CD1c-positive myeloid dendritic cell (primary cell): ENCODE measurements around the gene ETV2.
"Not testable (repeated sequence)": the region's sequence is repeated elsewhere in the genome, so short reads cannot be mapped to it uniquely, and the experiment has no call there.

ENCODE experiments used
- DNase-seq: peaks from one replicate; pipeline ENCODE4 v3.0.0-alpha.2; 2016; ENCODE audit errors: extremely low spot score

The ETV2 gene

DNA sequence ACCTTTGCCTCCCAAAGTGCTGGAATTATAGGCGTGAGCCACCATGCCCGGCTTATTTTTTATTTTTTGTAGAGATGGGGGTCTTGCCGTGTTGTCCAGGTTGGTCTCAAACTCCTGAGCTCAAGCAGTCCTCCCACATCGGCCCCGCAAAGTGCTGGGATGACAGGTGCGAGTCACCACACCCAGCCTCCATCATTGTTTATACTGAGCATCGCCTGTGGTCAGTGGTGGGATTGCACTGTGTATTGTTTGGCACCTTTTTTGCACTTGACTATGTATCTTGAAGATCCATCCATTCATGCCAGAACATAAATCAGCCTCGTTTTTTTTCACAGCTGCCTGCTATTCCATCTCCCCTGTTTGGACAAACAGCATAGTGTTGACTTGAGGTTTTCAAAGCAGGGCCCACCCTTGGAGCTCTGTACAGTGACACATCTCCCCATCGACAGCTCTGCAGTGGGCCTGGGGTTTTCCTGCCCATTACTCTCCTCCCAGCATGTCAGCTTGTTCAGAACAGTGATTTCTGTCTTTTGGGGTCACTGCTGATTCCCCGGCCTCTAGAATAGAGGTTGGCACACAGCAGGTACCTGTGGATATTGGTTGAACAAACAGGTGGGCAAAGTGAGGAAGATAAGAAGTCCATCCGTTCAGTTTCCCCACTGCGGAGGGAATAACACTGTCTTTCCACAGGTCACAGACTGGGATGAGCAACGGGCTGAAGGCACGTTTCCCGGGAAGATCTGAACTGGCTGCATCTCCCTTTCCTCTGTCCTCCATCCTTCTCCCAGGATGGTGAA is 16.6 kb downstream of the ETV2 start:
- DNase-seq, result no peak

DNA sequence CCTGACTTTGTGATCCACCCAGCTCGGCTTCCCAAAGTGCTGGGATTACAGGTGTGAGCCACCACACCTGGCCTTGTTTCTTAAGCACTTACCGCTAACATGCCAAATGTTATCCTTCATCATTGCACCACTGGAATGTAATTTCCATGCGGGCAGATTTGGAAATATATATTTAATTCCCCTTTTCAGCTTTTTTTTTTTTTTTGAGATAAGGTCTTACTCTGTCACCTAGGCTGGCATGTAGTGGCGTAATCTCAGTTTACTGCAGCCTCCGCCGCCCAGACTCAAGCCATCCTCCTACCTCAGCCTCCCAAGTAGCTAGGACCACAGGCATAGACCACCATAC is 20.4 kb downstream of the ETV2 start:
- no peak for DNase-seq

DNA sequence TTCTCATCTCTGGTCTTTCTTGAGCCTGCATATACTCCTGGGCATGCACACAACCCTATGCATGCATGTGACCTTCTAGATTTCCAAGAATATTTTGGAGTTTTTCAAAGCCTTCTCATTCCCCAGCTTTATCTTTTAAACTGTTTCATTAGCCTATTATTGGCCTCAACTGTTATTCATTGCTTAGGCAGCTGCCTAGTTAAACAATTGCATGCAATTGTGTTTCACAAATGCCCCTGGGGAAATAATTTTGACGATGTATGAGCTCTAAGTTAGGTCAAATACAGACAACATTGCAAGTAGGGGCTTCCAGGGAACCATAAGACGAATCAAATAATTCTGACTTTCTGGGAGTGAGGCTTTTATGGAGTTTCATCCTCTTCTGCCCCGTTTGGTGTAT is 22.4 kb downstream of the ETV2 start:
- no peak for DNase-seq

DNA sequence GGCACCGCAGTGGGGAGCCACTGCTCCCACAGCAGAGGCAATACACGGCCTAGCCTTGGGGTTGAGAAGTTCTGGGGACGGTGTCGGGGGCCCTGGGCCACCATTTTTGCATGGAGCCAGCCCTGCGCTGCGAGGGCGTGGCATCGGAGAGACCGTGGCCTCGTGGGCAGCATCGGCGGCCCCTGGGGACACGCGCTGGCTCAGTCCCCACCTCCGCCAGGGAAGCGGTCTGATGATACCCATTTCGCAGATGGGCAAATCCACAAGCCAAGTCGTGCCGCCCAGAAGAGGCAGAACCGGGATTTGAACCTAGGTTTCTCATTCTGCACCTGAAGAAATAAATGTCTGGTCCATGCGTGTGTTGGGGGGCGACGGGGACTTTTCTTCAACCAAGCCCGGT is 23.6 kb downstream of the ETV2 start:
- DNase-seq, result no peak

DNA sequence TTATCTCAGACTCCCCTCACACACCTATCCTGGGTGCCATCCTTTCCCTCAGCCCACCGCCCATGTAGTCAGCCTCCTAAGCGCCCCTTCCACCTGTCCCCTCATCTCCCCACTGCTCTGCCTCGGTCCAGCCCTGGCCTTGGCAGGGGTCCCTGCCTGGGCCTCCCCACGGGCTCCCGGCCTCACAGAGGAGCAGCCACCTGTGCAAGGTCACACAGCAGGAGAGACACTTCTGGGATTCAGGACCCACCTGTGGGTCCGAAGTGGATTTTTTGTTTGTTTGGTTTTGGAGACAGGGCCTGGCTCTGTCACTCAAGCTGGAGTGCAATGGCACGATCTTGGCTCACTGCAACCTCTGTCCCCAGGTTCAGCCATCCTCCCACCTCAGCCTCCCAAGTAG is 24.1 kb downstream of the ETV2 start:
- DNase-seq, result no peak

DNA sequence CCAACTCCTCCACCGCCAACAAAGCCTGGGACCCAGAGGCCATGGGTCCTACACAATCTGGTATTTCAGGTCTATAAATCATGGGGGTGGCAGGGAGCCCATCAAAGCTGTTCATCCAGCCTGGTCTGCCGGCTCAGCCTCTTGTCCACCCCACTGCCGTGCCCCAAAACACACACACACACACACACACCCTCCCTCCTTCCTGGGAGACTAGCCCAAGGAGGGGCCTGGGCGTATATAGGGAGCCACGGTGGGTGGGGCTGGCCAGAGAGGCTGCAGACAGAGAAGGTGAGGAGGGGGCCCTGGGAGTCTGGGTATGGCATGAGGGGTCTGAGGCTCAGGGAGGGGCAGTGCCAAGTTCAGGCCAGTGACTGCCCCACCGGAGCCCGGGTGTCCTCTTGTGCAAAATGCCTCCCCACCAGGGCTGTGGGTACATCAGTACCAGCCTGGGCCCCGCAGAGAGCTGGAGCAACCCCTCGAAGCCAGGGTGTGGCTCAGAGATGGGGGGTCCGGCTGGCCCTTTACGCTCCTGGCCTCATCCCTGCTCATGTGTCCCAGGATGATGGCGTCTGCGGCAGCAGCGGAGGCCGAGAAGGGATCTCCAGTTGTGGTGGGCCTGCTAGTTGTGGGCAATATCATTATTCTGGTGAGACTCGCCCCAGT is 24.8 kb downstream of the ETV2 start, which contains the start of gene UPK1A:
Gene UPK1A (plus strand): TSS at position 267 of the 663 bp plus-strand sequence. CDS start 296 bp downstream, at position 563.
- DNase-seq, result no peak

DNA sequence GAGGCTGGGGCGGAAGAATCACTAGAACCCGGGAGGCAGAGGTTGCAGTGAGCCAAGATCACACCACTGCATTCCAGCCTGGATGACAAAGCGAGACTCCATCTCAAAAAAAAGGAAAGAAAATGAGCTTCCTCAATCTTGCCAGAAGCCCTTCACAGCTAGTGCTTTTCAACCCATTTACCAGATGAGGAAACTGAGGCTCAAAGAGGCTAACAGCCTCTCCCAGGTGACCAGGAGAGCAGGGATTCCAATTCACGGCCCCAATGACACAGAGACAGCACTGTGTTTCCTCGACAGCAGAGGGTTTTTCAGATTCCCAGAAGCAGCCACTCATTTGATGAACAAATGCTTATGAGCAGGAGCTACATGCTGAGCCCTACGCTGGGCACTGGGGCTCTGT is 28.0 kb downstream of the ETV2 start:
- DNase-seq, result no peak

DNA sequence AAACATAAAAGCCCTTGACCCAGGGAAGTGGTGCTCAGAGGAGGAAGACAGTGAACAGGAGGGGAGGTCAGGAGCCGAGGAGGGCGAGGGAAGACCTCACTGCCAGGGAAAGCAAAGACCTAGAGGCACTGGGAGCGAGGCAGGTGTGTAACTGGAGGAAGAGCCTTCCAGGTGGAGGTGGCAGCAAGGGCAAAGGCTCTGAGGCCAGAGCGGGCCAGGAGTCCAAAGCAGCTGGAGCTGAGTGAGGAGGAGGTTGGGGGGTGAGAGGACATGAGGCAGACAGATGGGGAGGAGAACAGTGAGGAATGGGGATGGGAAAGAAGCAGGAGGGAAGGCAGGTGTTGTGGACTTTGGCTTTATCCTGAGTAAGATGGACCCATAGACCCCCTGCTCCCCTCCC is 28.4 kb downstream of the ETV2 start:
- no peak for DNase-seq

DNA sequence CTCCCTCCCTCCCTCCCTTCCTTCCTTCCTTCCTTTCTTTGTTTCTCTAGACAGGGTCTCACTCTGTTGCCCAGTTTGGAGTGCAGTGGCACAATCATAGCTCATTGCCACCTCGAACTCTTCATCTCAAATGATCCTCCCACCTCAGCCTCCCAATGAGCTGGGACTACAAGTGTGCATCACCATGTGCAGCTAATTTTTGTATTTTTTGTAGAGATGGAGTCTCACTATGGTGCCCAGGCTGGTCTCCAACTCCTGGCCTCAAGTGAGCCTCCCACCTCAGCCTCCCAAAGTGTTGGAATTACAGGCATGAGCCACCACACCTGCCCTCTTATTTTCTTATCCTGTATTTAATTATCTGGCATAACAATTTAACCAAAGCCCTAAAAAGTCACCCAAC is 29.1 kb downstream of the ETV2 start:
- DNase-seq, result no peak

DNA sequence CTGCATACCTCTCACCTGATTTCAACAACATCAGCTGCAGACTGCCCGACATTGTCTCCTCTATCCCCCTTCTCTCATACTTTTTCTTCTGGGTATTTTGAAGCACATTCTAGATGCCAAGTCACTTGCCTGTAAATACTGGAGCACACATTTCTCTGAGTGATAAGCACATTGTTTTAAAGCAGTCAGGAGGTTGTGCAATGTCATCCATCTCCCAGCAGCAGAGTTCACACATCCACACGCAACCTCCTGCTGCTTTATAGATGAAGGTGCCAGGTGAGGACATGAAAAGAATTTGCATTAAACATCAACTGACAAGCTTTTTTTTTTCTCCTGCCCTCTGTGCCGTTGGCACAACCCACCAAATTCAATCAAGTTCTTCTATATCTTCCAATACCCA is 30.3 kb downstream of the ETV2 start:
- no peak for DNase-seq

DNA sequence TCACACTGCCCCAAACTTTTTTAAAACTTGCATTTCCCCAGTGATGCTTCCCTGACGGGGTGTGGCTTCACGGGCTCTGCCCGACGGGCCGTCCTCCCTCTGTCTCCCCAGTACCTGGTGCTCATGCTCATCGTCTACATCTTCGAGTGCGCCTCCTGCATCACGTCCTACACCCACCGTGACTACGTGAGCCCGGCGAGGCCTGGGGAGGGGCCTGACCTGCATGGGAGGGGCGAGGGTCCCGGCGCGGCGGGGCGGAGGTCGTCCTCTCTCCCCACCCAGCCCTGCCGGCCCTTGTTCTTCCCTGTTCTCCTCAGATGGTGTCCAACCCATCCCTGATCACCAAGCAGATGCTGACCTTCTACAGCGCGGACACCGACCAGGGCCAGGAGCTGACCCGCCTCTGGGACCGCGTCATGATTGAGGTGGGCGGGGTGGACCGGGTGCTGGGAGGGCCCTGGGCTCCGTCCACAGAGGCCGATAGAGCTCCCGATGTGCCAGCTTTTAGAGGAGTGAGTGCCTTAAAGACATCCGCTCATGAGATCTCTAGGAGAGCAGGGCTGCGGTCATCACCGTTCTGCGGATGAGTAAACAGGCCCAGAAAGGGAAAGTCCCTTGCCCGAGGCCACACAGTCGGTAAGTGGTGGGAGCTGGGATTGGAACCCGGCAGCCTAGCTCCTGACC is 31.7 kb downstream of the ETV2 start:
- DNase-seq, result peak; percentile 48

DNA sequence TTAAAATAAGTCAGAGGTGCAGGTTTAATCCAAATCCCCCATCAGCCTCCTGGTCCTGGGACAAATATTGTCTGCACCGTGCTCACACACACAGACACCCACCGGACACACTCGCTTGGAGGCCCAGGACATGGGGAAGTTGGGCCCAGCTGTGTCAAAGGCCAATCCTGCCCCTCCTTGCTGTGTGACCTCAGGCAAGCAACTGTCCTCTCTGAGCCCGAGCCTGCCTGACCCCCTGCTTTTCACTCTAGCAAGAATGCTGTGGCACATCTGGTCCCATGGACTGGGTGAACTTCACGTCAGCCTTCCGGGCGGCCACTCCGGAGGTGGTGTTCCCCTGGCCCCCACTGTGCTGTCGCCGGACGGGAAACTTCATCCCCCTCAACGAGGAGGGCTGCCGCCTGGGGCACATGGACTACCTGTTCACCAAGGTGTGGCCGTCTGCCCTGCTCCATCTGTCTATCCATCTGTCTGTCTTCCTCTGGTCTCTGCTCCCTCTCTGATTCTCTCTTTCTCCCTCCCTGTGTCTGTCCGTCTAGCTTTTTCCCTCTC is 34.1 kb downstream of the ETV2 start:
- DNase-seq, result no peak

DNA sequence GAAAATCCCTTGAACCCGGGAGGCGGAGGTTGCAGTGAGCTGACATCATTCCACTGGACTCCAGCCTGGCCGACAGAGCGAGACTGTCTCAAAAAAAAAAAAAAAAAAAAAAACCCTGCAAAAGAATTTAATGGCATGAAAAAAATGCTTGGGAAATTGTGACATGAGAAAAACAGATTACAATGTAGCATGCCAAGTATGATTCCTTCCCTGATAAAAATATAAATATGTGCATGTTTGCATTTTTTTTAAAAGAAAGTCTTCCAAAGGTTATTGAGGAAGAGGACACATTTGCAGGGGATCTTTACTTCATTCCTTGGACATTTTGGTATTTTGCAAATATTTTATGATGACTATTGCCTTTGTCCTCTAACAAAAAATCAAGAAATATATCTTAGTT is 48.3 kb downstream of the ETV2 start:
- DNase-seq, result no peak

DNA sequence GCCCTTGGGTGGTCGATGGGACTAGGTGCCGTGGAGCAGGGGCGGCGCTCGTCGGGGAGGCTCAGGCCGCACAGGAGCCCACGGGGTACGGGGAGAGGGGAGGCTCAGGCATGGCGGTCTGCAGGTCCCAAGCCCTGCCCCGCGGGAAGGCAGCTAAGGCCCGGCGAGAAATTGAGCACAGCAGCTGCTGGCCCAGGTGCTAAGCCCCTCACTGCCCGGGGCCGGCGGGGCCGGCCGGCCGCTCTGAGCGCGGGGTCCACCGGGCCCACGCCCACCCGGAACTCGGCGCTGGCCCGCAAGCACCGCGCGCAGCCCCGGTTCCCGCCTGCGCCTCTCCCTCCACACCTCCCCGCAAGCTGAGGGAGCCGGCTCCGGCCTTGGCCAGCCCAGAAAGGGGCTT is 49.6 kb downstream of the ETV2 start:
- not testable (repeated sequence) for DNase-seq

DNA sequence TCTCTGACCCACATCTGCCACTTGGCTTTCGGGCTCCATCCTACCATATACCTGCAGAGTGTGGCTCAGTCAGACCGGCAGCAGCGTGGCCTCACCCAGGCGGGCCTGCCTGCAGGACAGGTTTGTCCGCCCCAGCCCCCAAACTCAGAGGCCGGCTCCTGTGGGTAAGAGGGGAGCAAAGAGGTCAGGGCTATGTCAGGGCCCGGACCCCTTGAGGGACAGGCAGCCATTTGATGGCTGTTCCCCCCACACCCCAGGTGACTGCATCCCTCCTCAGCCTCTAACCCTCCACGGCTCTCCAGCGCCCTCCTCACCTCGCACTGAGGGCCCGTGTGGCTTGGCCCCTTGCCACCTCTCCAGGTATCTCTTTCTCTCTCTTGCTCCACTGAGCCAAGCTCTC is 50.5 kb downstream of the ETV2 start:
- DNase-seq, result no peak

DNA sequence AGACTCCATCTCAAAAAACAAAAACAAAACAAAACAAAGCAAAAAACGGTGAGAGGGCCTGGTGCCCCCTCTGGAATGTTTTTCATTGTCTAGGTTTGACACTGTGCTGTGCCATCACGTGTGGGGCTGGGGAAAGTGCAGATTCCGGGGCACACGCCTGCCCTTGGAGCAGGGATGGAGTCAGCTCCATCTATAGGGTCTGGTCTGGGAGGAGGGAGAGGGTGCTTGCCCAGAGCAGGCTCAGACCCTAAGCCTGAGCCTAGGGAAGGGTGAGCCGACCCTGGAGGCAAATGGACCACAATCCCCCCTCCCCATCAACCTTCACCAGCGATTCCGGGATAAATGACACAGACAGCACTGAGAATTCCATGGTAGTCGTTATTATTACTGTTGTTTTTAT is 51.9 kb downstream of the ETV2 start:
- DNase-seq, result no peak

DNA sequence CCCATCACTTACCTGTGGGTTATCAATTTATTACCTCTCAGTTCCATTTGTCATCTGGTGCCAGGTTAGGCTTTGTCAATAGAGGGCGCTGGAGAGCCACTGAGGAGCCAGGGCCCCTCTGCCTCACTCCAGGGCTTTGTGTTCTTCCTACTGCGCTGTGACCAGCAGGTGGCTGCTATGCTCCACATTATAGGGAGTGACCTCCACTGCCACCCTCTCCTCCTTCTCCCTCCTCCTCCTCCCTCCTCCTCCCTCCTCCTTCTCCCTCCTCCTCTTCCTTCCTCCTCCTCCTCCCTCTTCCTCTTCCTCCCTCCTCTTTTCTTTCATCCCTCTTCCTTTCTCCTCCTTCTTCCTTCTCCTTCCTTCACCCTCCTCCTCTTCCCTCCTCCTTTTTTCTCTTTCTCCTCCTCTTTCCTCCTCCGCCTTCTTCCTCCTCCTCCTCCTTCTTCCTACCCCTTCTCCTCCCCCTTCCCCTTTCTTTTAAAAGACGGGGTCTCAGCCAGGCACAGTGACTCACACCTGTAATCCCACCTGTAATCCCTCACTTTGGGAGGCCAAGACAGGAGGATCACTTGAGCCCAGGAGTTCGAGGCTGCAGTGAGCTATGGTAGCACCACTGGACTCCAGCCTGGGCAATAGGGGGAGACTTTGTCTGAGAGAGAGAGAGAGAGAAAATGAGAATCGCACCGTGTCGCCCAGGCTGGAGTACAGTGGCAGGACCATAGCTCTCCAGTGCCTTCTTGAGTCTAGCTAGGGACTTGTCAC is 52.5 kb downstream of the ETV2 start:
- peak; percentile 93 for DNase-seq
